GM19035 (cell line): ENCODE data around the gene NLRC4.
"Not testable (repeated sequence)": the region's sequence is repeated elsewhere in the genome, so short reads cannot be mapped to it uniquely, and the experiment has no call there.

ENCODE experiments used
- ATAC-seq: cut with Tn5 transposase; IDR thresholded peaks from one replicate; pipeline ENCODE4 v1.9.1; 2021; ENCODE audit not compliant: unreplicated experiment

Gene NLRC4

GRCh38 chr2:32249731-32250236, 14.9 kb downstream of the NLRC4 start:
- ATAC-seq = no peak

GRCh38 chr2:32248299-32248698, 16.4 kb downstream of the NLRC4 start:
- ATAC-seq = no peak

DNA sequence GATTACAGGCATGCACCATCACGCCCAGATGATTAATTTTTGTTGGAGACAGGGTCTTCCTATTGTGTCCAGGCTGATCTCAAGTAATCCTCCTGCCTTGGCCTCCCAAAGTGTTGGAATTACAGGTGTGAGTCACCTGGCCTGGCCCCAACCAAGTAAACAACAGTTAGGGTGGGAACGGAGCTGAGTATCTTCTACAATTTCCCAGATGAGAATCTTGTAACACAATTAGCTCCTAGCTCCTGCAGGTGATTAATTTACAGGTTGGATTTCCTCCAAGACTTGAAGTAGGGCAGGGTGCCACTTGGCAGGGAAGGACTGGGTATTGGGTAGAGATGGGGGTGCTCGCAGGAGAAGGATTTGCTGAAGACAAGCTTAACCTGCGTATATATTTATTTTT, 17.8 kb downstream of the NLRC4 start:
- ATAC-seq = no peak

- no peak for ATAC-seq
Measured at GRCh38 chr2:32242331-32242730, 22.4 kb downstream of the NLRC4 start.

DNA sequence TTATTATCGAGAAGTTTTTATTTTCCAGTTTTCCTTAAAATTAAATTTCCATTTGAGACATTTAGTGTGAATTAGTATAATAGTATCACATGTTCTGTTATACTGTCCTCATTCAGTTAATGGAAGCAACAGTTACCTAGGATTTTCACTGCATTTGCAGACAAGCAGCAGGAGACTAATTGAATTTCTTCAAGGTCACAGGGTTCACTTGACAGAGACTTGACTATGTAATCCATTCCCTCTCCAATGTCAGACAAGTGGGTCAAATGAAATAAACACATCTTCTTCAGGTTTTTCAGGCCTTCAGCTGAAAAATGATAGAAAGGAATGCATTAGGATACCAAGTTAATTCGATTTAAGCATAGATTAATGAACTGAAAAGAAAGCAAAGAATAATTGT, 26.7 kb downstream of the NLRC4 start:
- ATAC-seq = no peak

DNA sequence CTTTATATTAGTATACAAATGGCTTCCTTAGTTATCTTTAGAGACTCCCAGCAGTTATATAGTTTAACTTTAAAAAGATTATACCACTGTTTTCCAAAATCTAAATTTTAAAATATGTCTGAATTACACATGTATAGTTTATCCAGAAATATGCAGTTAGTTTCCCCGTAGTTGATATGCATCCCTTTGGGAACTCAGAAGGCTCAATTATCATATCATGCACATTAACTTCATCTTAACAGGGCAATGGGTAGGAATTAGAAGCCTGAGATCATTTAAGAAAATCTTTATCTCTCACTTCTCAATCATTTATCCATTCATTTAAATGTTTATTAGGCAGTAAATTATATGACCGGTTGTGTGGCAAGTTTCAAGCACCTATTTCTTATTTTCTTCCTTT, 27.2 kb downstream of the NLRC4 start:
- ATAC-seq = no peak

DNA sequence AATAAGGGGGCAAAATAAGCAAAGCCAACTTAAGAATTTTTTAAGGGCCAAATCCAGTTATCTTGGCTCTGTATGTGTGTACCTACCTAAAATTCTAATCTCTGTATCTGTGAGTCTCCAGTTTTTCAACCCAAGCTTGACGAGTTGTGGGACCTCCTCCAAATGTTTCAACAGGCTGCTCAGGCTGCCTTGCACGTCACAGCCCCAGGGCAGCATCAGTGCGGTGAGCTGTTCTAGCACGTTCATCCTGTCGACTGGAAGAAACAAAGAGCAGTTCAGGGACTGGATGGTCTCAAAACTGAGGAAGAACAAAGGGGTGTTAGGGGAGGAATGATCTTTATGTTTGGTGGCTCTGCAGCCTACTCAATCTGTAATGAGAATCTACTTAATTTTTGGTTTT, 29.4 kb downstream of the NLRC4 start:
- no peak for ATAC-seq

DNA sequence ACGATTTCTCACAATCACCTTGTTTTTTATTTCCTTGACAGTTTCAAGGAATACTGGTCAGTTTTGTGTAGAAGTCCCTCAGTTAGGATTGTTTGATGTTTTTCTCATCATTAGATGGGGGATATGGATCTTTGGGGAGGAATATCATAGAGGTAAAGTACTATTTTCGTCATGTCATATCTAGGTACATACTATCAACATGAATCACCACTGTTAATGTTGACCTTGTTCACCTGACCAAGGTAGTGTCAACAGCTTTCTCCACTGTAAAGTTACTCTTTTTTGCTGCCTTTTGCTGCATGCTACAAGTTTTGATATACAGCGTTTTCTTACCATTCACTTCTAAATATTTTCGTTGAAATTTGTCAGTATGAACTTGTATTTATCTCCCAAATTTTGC, 32.7 kb downstream of the NLRC4 start:
- no peak for ATAC-seq

- no peak for ATAC-seq
Measured at GRCh38 chr2:32229635-32230034, 35.1 kb downstream of the NLRC4 start.

GRCh38 chr2:32228181-32228580, 36.5 kb downstream of the NLRC4 start:
- no peak for ATAC-seq

DNA sequence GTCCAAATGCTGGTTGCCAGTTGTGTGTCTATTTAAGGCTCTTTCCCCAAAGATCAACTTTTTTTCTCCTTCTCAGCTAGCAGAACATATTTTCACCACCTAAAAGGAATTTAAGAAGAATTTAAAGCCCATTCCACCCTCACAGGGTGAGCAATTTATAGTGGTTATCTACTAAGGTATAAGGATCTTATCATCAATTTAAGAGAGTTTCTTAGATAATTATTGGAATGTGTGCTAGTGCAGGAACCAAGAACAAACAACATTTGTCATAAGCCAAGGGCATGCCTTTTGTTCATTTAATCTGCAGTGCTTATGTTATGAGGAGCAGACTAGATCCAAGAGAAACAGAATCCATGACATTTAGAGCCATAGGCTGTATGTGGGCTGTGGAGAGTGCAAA, 37.2 kb downstream of the NLRC4 start:
- no peak for ATAC-seq

DNA sequence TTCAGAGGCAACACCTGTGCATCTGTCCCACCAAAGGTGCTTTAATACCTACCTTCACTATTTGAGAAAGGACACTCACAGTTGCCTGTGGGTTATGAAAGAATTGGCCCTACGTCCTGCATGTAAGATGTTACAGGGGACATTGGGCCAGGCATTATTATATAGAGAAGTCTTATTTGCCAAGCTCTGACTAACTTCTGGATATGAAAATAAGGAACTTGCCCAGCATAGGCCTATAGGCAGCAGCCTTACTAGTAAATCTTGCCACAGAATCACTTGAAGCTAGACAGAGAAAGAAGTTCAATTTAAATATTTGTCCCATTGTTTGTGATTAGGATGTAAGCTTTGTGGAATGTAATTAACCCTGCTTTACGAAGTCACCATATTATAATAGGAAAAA, 41.7 kb downstream of the NLRC4 start:
- ATAC-seq = no peak

DNA sequence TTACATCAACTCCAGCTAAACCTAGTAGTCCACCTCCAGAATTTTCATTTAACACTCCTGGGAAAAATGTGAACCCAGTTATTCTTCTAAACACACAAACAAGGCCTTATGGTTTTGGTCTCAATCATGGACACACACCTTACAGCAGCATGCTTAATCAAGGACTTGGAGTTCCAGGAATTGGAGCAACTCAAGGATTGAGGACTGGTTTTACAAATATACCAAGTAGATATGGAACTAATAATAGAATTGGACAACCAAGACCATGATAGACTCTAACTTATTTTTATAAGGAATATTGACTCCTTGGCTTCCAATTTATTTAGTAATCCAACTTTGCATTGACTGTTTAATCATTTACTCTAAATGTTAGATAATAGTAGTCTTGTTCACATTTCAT, 44.2 kb downstream of the NLRC4 start:
- no peak for ATAC-seq

- ATAC-seq = no peak
Measured at GRCh38 chr2:32212295-32212694, 52.4 kb downstream of the NLRC4 start.

- no peak for ATAC-seq
Measured at GRCh38 chr2:32210767-32211408, 53.8 kb downstream of the NLRC4 start.

DNA sequence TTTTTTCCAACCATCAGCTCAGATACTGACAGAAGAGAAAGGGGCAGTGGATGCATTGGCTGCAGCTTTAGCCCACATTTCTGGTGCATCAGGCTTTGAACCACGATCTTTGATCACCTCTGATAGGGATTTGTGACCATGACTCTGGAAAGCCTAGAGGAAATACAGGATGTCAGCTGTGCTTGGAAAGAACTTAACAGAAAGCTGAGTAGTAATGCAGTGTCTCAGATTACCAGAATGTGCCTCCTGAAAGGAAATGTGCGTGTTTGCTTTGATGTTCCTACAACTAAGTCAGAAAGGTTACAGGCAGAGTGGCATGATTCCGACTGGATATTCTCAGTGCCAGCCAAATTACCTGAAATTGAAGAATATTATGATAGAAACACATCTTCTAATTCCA, 61.3 kb downstream of the NLRC4 start:
- not testable (repeated sequence) for ATAC-seq

GRCh38 chr2:32200814-32201213, 63.9 kb downstream of the NLRC4 start:
- no peak for ATAC-seq

DNA sequence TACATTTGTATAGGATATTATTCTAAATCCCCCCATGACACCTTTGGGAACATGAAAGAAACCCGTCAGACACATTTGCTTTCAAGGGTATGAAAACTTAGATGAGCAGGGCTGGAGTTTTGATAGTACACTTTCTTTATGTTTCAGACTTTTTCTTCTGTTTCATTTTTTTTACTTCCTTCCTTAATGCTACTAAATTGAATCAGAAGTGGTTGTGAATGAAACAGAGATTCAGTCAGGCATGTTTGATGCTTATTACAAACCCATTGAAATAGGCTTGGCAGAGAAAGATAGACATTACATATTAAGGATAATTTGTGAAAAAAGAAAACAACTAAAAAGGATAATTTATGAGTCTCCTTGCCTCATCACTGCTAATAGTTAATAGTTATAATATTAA, 72.3 kb downstream of the NLRC4 start:
- ATAC-seq = no peak

- peak; percentile 2 for ATAC-seq
Measured at GRCh38 chr2:32189011-32189410, 75.7 kb downstream of the NLRC4 start.

DNA sequence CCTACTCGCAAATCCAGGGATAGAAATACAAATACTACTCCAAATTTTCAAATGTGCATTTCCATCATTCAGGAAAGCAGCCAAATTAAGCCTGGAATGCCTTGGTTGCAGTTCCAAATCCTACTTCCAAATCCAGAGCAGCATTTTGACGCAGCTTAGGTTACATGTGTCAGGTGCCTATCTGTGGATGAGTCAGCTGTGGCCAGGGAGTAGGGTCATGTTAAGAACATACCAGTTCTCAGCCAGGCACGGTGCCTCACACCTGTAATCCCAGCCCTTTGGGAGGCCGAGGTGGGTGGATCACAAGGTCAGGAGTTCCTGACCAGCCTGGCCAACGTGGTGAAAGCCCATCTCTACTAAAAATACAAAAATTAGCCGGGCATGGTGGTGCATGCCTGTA, 82.0 kb downstream of the NLRC4 start:
- ATAC-seq = no peak
